K562 (cell line): ENCODE data around the gene CYP11A1. TPM values are rescaled to one million over a fixed set of nuclear protein-coding genes. Genes with fewer than 3 reads are reported as not detected.

Experiments
- BHLHE40 ChIP-seq: IDR thresholded peaks from 2 replicates; pipeline ENCODE4 v1.6.1; 2011; ENCODE audit warnings: low read length, improper control_type of control experiment
- C11orf30 ChIP-seq: fragments of 450-650 bp; IDR thresholded peaks from 2 replicates; pipeline ENCODE4 v1.6.1; 2016; ENCODE audit warnings: low read depth, mild to moderate bottlenecking
- CUX1 ChIP-seq: fragments of 200-800 bp; sonication (Bioruptor generic); IDR thresholded peaks from 2 replicates; pipeline ENCODE4 v1.6.1; 2016; ENCODE audit warnings: missing genetic modification characterization, missing compliant biosample characterization
- MAX ChIP-seq: sonication (generic); formaldehyde crosslinking; IDR thresholded peaks from 2 replicates; pipeline ENCODE4 v1.9.0; 2022; ENCODE audit warnings: mild to moderate bottlenecking, missing genetic modification reagents
- NR1H2 ChIP-seq: sonication (generic); formaldehyde crosslinking; IDR thresholded peaks from 2 replicates; pipeline ENCODE4 v1.4.0; 2020; ENCODE audit warnings: mild to moderate bottlenecking, missing genetic modification reagents
- PHB ChIP-seq: fragments of 250-450 bp; sonication (Bioruptor Pico); IDR thresholded peaks from 2 replicates; pipeline ENCODE4 v1.5.0; 2021
- PURB ChIP-seq: sonication (generic); formaldehyde crosslinking; IDR thresholded peaks from 2 replicates; pipeline ENCODE4 v1.9.0; 2021; ENCODE audit warnings: low read depth, mild to moderate bottlenecking, missing genetic modification reagents
- RB1 ChIP-seq: fragments of 450-650 bp; IDR thresholded peaks from 2 replicates; pipeline ENCODE4 v1.6.1; 2017; ENCODE audit warnings: low read depth, mild to moderate bottlenecking
- RCOR1 ChIP-seq, 2 experiments: IDR thresholded peaks; 2 replicates each; pipeline ENCODE4 v1.6.1; 2012; ENCODE audit warnings: low read depth in 2 of 2, low read length in 2 of 2, borderline replicate concordance in 1 of 2, improper control_type of control experiment in 1 of 2
- RNF2 ChIP-seq: sonication (generic); IDR thresholded peaks from 2 replicates; pipeline ENCODE4 v1.6.1; 2016
- RUNX1 ChIP-seq: sonication (generic); IDR thresholded peaks from 2 replicates; pipeline ENCODE4 v1.6.1; 2016; ENCODE audit warnings: antibody characterized with exemption, low read depth
- SP1 ChIP-seq: sonication (generic); formaldehyde crosslinking; IDR thresholded peaks from 2 replicates; pipeline ENCODE4 v1.8.1; 2022; ENCODE audit warnings: mild to moderate bottlenecking, missing genetic modification reagents
- TOE1 ChIP-seq, 2 experiments: fragments of 450-650 bp in 1 of 2; sonication (generic) in 1 of 2; formaldehyde crosslinking in 1 of 2; IDR thresholded peaks; 2 replicates each; pipeline versions ENCODE4 v1.7.1 to v1.8.0; 2016 to 2022; ENCODE audit warnings: borderline replicate concordance in 2 of 2, mild to moderate bottlenecking in 2 of 2, antibody characterized with exemption in 1 of 2, inconsistent platforms in 1 of 2, low read depth in 1 of 2, missing genetic modification reagents in 1 of 2, moderate library complexity in 1 of 2
- ZNF239 ChIP-seq: fragments of 250-450 bp; sonication (Bioruptor Pico); IDR thresholded peaks from 2 replicates; pipeline ENCODE4 v1.4.0; 2020; ENCODE audit warnings: mild to moderate bottlenecking
- ZNF316 ChIP-seq: fragments of 450-650 bp; IDR thresholded peaks from 2 replicates; pipeline ENCODE4 v1.6.1; 2016
- polyA plus RNA-seq, 8 experiments: library from polyadenylated mRNA; depleted of rRNA in 4 of 8; stranded (reverse) in 5 of 8; unstranded in 3 of 8; fragments of >200 nt; fragmentation: Nextera tagmentation in 2 of 8; fragmentation: Illumina TruSeq in 1 of 8; extraction: Ambion mirVana in 2 of 8; extraction: Trizol in 1 of 8; gene quantifications; 2 replicates each; pipeline versions ENCODE4 v1.2.1 to v1.2.3, GENCODE V29; 2011 to 2014; ENCODE audit warnings: inconsistent platforms in 1 of 8, missing spikeins in 1 of 8
- total RNA-seq, 7 experiments: library from RNA; depleted of rRNA in 6 of 7; stranded (reverse); fragments of >200 nt in 6 of 7; fragmentation: Illumina TruSeq in 2 of 7; extraction: Trizol in 2 of 7; gene quantifications; 2 replicates each; pipeline versions ENCODE4 v1.2.1 to v1.2.3, GENCODE V29; 2011 to 2021; ENCODE audit warnings: low replicate concordance in 1 of 7
- TF ChIP-seq, protein P1 (sequence below): sonication (generic); formaldehyde crosslinking; IDR thresholded peaks from 2 replicates; pipeline ENCODE4 v1.8.0; 2023; ENCODE audit warnings: mild to moderate bottlenecking, missing genetic modification reagents
- TF ChIP-seq, protein P2 (sequence below): sonication (generic); formaldehyde crosslinking; IDR thresholded peaks from 2 replicates; pipeline ENCODE4 v1.8.1; 2023; ENCODE audit warnings: mild to moderate bottlenecking, missing genetic modification reagents

The CYP11A1 gene
- total and polyA plus RNA-seq, 9 of the 15 experiments (the other 6 are each of a cell fraction or from before 2014, with no cell fraction given): 0.06 to 0.24 (median 0.10) TPM; not detected in 4

DNA sequence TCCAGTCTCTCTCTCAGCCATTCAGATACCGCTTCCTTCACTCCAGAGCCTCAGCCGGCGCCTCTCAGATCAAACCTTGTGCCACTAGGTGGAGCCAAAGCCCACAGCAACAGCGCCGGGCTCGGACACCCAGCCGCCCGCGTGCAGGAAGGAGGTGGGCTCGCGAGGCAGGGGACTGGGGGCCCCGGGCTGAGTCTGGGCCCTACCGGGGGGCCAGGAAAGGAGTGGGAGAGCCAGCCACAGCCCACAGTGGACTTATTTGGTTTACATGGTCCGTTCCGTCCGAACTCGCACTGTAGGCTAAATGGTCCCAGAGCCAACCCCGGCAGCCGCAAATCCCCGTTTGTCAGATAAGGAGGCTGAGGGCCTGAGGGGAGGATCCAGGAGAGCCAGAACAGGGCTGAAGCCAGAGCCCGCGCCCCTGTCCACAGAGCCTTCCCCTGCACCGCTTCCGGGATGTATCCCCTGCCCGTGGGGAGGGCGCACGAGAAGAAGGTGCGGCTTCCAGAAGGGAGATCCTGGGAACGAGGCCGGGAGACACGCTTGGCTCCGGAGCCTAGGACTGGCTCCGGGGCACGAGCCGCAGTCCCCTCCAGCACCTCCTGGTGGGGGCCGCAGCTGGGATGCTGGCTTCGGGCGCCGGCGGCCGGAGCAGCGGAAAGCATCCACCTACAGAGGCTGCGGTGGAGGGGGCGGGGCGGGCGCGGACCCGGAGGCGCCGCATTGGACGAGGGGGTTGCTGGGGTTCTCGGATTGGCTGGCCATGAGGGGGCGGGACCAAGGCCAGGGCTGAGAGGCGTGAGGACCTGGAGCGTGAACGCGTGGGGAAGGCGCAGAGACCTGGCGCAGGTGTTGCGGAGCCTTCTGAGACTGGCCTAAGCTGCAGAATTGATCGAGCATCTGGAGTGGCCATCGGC, 6.5 kb upstream of the CYP11A1 start (continued):
- TF ChIP-seq RUNX1 (no peak), BHLHE40 (peak; percentile 72), C11orf30 (no peak), NR1H2 (no peak), CUX1 (no peak), MAX (CRISPR knock-in tag) (peak; percentile 61; the same call in 1 of the 2 replicates), PURB (CRISPR knock-in tag) (no peak), ZNF316 (no peak), SP1 (CRISPR knock-in tag) (peak; percentile 81; the same call in 1 of the 2 replicates), RB1 (peak; percentile 74), RNF2 (0 out of 2 replicates have a peak, but pooled peaks have one; percentile 14), ZNF239 (CRISPR knock-in tag) (no peak), PHB (CRISPR knock-in tag) (no peak), TOE1 (IDR thresholded peaks at IDR 0.05; ENCODE audit: borderline replicate concordance) (no peak), TOE1 (CRISPR knock-in tag; IDR thresholded peaks at IDR 0.05; ENCODE audit: borderline replicate concordance, low read depth) (no peak), RCOR1 (IDR thresholded peaks at IDR 0.05; ENCODE audit: borderline replicate concordance in 1 of 2, low read depth in 2 of 2, low read length in 2 of 2) (peak in 1 of 2 experiments; percentile 7; a peak in 1 of 4 replicates)
- TF ChIP-seq, protein P1, sequence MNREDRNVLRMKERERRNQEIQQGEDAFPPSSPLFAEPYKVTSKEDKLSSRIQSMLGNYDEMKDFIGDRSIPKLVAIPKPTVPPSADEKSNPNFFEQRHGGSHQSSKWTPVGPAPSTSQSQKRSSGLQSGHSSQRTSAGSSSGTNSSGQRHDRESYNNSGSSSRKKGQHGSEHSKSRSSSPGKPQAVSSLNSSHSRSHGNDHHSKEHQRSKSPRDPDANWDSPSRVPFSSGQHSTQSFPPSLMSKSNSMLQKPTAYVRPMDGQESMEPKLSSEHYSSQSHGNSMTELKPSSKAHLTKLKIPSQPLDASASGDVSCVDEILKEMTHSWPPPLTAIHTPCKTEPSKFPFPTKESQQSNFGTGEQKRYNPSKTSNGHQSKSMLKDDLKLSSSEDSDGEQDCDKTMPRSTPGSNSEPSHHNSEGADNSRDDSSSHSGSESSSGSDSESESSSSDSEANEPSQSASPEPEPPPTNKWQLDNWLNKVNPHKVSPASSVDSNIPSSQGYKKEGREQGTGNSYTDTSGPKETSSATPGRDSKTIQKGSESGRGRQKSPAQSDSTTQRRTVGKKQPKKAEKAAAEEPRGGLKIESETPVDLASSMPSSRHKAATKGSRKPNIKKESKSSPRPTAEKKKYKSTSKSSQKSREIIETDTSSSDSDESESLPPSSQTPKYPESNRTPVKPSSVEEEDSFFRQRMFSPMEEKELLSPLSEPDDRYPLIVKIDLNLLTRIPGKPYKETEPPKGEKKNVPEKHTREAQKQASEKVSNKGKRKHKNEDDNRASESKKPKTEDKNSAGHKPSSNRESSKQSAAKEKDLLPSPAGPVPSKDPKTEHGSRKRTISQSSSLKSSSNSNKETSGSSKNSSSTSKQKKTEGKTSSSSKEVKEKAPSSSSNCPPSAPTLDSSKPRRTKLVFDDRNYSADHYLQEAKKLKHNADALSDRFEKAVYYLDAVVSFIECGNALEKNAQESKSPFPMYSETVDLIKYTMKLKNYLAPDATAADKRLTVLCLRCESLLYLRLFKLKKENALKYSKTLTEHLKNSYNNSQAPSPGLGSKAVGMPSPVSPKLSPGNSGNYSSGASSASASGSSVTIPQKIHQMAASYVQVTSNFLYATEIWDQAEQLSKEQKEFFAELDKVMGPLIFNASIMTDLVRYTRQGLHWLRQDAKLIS (CRISPR knock-in tag): 0 out of 2 replicates have a peak, but pooled peaks have one; percentile 37
- TF ChIP-seq, protein P2, sequence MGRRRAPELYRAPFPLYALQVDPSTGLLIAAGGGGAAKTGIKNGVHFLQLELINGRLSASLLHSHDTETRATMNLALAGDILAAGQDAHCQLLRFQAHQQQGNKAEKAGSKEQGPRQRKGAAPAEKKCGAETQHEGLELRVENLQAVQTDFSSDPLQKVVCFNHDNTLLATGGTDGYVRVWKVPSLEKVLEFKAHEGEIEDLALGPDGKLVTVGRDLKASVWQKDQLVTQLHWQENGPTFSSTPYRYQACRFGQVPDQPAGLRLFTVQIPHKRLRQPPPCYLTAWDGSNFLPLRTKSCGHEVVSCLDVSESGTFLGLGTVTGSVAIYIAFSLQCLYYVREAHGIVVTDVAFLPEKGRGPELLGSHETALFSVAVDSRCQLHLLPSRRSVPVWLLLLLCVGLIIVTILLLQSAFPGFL (CRISPR knock-in tag): 0 out of 2 replicates have a peak, but pooled peaks have one; percentile 78
